MG63 (cell line): Measurements from ENCODE around the gene HAS3. TPM values are rescaled to one million over a fixed set of nuclear protein-coding genes. Genes with fewer than 3 reads are reported as not detected.

Experiments used
- DNase-seq: peaks from one replicate; pipeline ENCODE4 v3.0.0-alpha.2; 2020
- H3K27me3 ChIP-seq: fragments of 250-450 bp; sonication (Bioruptor Pico); 2 replicates; pipeline ENCODE4 v1.5.1; 2020; ENCODE audit warnings: mild to moderate bottlenecking, moderate library complexity
- H3K36me3 ChIP-seq: fragments of 250-450 bp; sonication (Bioruptor Pico); 2 replicates; pipeline ENCODE4 v1.5.1; 2020; ENCODE audit warnings: mild to moderate bottlenecking, moderate library complexity
- H3K4me3 ChIP-seq: fragments of 250-450 bp; sonication (Bioruptor Pico); 2 replicates; pipeline ENCODE4 v1.5.1; 2020; ENCODE audit warnings: mild to moderate bottlenecking, moderate library complexity
- H3K9me3 ChIP-seq: fragments of 250-450 bp; sonication (Bioruptor Pico); 2 replicates; pipeline ENCODE4 v1.5.1; 2020; ENCODE audit warnings: mild to moderate bottlenecking, moderate library complexity
- total RNA-seq: library from RNA; depleted of rRNA; stranded (reverse); fragments of >200 nt; shearing (Covaris generic); gene quantifications from 2 replicates; pipeline ENCODE4 v1.2.3, GENCODE V29; 2014; ENCODE audit warnings: low replicate concordance

HAS3 gene
- total RNA-seq, 1 experiment from 2014 or later, result 71.9 TPM

DNA sequence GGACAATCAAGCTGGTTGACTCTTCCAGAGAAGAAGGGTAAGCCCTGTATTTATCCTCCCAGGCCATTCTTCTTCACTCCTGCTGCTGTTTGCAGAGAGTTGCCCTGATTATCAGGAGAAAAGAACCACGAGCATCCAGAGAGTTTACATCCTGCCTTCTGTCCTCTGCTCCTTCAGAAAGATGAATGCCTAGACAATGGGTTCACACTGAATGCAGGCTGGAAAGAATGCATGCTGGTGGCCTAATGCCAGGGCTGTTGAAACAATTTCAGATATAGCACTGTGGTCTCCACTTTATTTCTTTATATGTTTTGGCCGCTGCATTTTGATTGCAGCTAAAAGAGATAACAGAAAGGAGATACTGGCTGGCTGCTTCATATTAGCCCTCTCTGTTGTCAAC, 21.2 kb upstream of the HAS3 start:
- Histone ChIP-seq H3K9me3 (no peaks in the 10 kb centered on the region), H3K4me3 (no peak overlapping the region), H3K27me3 (no peaks in the 10 kb centered on the region), H3K36me3 (no peaks in the 10 kb centered on the region)
- DNase-seq, result no peak

DNA sequence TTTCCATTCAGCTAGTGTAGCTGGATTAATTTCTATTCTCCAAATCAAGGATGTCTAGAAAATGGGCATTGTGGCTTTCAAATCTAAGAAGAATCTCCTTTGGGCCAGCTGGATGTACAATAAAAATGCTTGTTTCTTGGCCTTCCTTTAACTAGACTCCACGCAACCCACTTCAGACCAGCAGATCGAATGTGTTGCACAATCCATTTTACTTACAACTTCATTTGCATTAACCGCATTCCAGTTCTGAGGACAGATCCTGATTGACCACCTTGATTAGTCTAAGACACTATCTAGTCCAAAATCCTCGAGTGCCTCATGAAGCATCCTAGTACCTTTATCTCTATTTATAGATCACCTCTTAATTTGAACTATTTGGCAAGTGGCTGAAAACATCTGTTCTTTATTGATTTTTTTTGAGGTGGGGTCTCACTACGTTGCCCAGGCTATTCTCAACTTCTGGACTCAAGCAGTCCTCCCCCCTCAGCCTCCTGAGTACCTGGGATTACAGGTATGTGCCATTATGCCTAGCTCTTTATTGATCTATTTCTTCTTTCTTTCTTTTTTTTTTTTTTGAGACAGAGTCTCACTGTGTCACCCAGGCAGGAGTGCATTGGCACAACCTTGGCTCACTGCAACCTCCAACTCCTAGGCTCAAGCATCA, 20.3 kb upstream of the HAS3 start:
- H3K36me3 ChIP-seq, result no peaks in the 10 kb centered on the region
- H3K9me3 ChIP-seq, result no peaks in the 10 kb centered on the region
- no peaks in the 10 kb centered on the region for H3K27me3 ChIP-seq
- no peak overlapping the region for H3K4me3 ChIP-seq
- DNase-seq, result no peak

DNA sequence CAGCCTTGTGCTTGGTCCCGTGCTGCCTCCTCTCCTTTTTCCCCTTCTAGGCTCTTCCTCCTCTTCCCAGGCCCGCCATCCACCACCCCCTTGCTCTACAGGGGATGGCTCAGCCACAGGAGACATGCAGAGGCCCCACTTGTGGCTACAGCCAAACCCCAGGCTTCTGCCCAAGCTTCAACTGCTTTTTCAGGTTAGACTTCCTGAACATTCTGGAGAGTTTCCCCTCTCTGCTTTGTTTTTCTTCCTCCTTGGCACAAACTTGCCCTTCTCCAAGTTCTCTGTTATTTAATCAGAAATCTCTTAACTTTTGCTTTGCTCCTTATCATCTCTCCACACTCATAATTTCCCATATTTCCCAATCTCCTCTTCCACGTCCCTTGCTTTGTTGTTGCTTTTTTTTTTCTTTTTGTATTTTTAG, 18.3 kb upstream of the HAS3 start:
- no peaks in the 10 kb centered on the region for H3K9me3 ChIP-seq
- H3K27me3 ChIP-seq, result no peaks in the 10 kb centered on the region
- DNase-seq, result no peak

DNA sequence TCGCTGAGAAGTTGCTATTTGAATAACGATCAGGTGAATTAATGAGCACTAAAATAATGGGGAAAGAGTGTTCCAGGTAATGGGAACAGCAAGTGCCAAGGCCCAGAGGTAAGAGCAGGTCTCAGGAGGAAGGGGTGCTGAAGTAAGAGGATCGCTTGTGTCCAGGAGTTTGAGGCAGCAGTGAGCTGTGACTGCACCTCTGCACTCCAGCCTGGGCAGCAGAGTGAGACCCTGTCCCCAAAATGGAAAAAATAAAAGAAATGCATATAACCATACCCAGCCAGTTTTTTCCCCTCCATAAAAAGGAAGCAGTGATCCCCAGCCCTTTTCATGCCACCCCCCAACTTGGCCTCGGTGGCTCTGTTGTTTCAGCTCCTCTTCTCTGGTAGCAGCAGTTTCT, 16.8 kb upstream of the HAS3 start:
- no peaks in the 10 kb centered on the region for H3K36me3 ChIP-seq
- no peaks in the 10 kb centered on the region for H3K27me3 ChIP-seq
- H3K9me3 ChIP-seq, result no peaks in the 10 kb centered on the region
- no peak overlapping the region for H3K4me3 ChIP-seq
- no peak for DNase-seq

More for the DNA sequence above, 18.3 kb upstream of the HAS3 start:
- Histone ChIP-seq H3K4me3 (no peak overlapping the region), H3K36me3 (no peaks in the 10 kb centered on the region)

DNA sequence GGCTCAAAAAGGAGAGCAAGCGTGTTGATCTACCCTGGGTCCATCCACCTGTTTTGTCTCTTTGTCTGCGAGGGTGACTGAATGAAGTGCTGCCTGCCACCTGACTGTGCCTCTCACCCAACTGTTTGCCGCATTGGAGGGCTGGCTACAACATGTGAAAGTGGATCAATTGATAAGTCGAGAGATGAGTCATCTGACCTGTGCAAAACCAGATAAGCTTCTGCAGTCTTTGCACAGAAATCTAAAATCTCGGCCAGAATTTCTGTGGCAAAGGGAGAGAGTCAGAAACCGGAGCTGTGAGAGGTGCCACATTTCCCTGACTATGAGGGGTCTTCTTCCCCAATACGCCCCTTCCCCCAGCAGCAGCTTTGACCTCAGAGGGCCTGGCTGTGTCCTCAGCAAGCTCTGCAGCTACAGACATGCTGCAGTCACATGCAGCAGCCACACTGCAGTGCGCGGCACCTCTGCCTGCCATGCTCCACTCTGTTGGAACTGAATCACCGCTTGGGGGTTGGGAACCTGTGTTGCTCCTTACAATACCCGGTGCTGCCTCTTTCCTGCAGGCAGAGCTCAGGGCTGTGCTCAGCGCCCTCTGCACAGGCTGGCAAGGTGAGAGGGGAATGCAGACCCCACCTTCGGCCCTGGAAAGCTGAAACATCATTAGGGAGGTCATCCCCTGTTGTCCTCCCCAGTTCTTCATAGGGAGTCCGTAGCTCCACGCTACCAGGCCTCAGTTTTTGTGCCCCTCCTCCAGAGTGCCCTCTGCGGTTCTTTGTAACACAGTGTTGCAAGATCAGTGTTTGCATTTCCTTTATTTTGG, 16.2 kb upstream of the HAS3 start:
- no peak for DNase-seq

DNA sequence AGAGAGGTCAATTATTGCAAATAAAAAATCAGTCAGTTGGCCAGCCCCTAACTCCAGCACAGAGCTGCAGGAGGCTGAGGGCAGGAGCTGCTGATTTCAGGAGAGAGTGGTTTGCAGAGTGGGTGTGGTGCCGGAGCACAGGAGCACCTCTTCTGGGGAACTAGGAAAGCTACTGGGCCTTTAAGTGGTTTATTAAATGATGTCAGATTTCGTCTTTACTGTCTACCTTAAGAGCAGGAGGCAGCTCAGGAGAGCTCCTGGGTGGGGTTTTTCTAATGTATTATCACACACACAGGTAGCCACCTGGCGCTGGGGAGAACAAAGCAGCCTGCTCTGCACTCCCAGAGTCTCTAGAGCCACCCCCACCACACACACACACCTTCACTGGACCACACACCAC, 11.5 kb upstream of the HAS3 start:
- Histone ChIP-seq H3K9me3 (no peaks in the 10 kb centered on the region), H3K4me3 (no peak overlapping the region), H3K36me3 (no peaks in the 10 kb centered on the region), H3K27me3 (no peaks in the 10 kb centered on the region)
- no peak for DNase-seq

More for the DNA sequence above, 16.2 kb upstream of the HAS3 start:
- Histone ChIP-seq H3K36me3 (no peaks in the 10 kb centered on the region), H3K27me3 (no peaks in the 10 kb centered on the region), H3K9me3 (no peaks in the 10 kb centered on the region), H3K4me3 (no peak overlapping the region)

DNA sequence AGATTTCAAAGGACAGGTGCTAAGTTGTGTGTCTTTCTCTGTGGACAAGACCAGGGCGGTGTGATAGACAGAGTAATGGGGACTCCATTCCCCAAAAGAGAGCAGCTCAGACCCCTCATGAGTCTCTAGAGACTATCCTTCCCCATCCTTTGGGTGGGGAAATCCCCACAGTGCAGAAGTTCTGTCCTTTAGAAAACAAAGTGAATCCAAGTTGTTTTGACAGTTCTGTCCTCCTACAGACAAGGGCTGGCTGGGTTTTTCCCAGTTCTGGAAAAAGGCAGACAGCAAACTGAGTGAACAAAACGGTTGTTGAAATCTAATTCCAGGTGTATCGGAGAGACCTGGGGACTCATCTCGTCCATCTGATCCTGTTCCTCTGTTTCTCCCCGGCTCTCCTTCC, 11.0 kb upstream of the HAS3 start:
- H3K4me3 ChIP-seq, result no peak overlapping the region
- H3K27me3 ChIP-seq, result no peaks in the 10 kb centered on the region
- DNase-seq, result no peak
- H3K36me3 ChIP-seq, result no peaks in the 10 kb centered on the region
- H3K9me3 ChIP-seq, result no peaks in the 10 kb centered on the region

DNA sequence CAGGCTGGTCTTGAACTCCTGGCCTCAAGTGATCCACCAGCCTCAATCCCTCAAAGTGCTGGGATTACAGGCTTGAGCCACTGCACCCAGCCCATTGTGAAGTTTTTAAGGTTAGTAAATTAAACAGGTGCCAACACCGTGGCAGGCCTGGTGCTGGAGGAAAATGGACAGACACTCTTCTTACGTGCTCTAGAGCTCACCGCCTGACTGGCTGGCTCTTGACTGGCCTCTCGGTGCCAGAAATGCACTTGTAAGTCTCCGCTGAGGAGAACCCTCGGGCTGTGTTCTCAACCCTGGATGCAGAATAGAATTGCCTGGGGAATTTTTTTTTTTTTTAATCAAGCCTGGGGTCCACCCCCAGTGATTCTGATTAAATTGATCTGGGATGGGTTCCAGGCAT, 10.3 kb upstream of the HAS3 start:
- Histone ChIP-seq H3K4me3 (no peak overlapping the region), H3K9me3 (no peaks in the 10 kb centered on the region), H3K27me3 (no peaks in the 10 kb centered on the region), H3K36me3 (no peaks in the 10 kb centered on the region)
- DNase-seq, result no peak

DNA sequence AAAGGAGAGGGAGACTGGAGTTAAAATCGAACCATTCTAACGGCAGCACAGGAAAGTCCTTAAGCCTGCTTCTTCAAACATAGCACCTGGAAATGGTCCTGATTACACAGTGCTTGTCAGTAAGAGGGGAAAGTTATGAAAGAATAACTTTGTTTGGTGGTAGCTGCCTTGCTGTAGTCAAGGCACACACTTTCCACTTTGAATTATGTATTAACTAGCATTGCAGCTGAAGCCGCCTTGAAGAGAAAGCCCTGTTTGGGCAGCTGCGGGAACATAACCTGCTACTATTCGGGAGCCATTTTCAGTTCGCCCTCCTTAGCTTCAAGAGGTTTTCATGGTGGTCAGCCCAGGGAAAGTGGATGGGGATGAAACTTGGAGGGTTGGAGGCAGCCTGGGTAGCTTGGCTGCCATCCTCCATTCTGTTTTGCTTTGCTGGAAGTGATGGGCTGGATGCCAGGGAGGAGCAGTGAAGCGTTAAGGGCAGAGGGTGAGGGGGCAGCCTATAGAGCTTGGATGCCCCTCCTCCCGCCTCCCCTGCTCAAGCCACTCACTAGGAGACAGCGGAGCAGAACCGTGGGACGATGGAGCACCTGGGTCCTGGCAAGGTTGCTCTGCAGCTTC, 5.3 kb upstream of the HAS3 start:
- no peaks in the 10 kb centered on the region for H3K9me3 ChIP-seq
- DNase-seq, result no peak
- H3K36me3 ChIP-seq, result no peaks in the 10 kb centered on the region
- no peaks in the 10 kb centered on the region for H3K27me3 ChIP-seq
- no peak overlapping the region for H3K4me3 ChIP-seq

DNA sequence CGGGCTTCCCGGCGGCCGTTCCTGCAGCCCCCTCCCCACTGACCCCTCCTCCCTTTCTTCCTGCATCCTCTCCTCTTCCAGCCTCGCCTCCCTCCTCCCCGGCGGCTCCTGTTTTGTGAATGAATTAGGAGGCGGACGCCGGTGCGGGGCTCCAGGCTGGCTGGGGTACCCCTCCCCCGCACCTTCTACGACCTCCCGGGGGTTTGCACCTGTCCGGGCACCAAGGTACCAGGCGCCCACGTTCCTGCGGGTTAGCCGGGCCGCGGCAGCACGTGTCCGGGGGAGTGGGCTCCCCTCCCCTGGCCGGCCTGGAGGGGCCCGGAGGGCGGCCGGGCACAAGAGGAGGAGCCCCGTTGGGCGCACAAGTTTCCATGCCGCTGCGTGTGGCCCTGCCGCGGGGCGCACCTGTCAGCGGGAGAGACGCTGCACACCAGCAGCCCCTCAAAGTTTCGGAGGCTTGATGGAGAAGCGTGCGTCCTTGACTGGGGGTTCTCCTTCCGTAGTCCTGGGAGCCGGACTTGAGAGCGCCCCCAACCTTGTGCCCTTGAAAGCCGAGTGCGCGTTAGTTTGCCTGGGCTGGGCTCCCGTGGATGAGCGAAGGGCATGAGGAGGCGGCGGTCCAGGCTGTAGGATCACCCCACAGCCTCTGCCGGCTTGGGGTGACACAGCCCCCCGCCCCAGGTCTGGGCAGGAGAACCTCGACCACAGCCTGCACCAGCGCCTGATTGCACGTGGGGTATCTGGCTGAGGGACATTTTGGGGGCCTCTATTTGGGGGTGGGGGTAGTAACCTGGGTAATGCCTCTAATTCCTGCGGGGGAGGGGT, 1.2 kb downstream of the HAS3 start:
- H3K4me3 ChIP-seq, result peak overlapping the region; percentile 69
- DNase-seq, result no peak

DNA sequence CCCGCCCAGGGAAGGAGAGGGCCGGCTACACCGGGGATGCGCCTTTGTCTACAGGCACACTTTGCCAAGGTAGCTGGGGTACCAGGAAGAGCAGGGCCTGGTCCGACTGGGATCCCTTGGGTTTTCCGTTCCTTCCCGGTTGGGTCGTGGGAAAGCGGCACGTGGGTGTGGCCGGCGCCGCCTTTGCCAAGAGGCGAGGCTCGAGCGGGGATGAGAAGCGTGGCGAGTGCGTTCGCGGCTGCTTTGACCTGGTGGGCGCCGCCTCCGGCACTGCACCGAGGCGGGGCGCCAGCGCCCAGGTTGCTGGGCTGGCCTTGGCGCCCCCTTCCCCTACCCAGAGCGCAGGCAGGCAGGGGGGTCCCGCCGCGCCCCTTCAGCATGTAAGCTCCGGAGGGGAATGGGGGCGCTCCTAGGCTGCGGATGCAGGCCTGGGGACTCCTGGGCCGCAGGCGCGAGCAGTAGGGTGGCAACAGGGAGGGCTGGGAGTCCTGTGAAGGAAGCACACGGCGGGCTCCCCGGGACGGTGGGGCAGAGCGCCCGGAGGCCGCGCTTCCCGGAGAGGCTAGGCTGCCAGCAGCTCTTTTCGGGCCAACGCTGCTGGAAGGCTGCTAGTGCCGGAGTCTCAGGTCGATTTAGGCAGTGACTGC, 2.0 kb downstream of the HAS3 start:
- DNase-seq, result peak; percentile 65
- Histone ChIP-seq H3K4me3 (peak overlapping the region; percentile 69), H3K27me3 (no peaks in the 10 kb centered on the region), H3K9me3 (no peaks in the 10 kb centered on the region), H3K36me3 (peaks cover 37% of the 10 kb centered on the region)

More for the DNA sequence above, 1.2 kb downstream of the HAS3 start:
- Histone ChIP-seq H3K36me3 (peaks cover 30% of the 10 kb centered on the region), H3K27me3 (no peaks in the 10 kb centered on the region), H3K9me3 (no peaks in the 10 kb centered on the region)

DNA sequence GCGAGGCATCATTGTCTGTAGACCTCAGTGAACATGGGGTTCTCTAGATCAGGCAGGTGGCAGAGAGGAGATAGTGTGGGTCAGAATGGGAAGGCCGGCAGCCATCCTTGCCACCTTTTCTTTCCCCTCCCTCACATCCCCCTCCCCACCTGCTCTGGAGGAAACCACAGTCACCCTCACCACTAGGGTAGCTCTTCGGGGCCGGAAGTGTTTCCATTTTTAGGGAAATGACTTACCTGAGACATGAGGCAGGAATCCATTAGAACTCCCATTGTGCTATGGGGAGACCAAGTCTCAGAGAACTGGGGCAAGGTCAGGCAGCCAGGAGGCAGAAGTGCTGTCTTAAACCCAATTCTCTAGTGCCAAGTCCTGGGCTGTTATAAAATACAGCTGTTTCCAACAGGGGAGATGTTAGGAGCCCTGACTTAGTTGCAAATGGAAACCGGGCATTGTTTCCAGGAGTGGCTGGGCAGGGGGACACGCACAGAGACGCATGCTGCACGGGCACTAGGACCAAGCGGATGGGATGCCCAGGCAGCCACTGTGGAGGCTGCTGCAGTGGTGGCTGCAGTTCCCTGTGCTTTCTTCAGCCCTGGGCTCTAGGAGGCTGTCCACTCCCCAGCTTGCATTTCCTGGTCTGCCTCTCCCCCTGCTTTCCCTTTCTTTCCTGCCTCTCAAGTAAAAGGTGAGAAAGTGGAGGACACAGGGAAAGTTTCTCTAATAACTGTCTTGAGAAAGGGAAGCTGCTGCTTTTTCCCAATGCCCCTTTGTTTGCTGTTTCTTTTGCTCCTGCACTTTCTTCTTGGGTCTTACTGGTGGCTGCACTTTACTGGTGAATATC, 2.8 kb downstream of the HAS3 start:
- DNase-seq, result no peak

DNA sequence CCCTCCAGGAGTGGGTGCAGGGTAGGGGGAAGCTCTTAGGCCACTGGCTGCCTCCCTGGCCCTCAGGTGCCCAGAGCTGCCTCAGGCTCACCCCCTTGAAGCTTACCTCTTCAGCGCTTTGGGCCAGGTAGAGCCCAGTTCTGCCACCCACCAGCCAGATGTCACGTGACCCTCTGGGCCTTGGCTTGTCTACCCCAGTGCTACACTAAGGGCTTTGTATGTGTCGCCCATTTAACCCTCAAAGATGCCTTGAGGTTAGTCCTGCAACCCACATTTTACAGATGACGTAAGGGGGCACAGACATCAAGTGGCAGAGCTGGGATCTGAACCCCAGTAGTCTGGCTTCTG, 3.4 kb downstream of the HAS3 start:
- no peaks in the 10 kb centered on the region for H3K27me3 ChIP-seq
- H3K36me3 ChIP-seq, result peaks cover 48% of the 10 kb centered on the region
- H3K9me3 ChIP-seq, result no peaks in the 10 kb centered on the region
- H3K4me3 ChIP-seq, result peak overlapping the region; percentile 69
- DNase-seq, result no peak

More for the DNA sequence above, 2.8 kb downstream of the HAS3 start:
- Histone ChIP-seq H3K9me3 (no peaks in the 10 kb centered on the region), H3K4me3 (peak overlapping the region; percentile 69), H3K27me3 (no peaks in the 10 kb centered on the region), H3K36me3 (peaks cover 44% of the 10 kb centered on the region)

DNA sequence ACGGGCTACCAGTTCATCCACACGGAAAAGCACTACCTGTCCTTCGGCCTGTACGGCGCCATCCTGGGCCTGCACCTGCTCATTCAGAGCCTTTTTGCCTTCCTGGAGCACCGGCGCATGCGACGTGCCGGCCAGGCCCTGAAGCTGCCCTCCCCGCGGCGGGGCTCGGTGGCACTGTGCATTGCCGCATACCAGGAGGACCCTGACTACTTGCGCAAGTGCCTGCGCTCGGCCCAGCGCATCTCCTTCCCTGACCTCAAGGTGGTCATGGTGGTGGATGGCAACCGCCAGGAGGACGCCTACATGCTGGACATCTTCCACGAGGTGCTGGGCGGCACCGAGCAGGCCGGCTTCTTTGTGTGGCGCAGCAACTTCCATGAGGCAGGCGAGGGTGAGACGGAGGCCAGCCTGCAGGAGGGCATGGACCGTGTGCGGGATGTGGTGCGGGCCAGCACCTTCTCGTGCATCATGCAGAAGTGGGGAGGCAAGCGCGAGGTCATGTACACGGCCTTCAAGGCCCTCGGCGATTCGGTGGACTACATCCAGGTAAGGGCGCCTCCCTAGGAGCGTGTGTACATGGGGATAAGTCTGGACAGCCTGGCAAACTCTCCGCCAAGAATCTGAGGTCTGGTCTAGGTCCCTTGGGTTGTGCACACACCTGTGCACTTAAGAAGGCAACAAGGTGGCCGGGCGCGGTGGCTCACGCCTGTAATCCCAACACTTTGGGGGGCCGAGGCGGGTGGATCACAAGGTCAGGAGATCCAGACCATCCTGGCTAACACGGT, 4.2 kb downstream of the HAS3 start:
- Histone ChIP-seq H3K27me3 (no peaks in the 10 kb centered on the region), H3K9me3 (no peaks in the 10 kb centered on the region), H3K36me3 (peaks cover 53% of the 10 kb centered on the region), H3K4me3 (no peak overlapping the region)
- DNase-seq, result no peak

DNA sequence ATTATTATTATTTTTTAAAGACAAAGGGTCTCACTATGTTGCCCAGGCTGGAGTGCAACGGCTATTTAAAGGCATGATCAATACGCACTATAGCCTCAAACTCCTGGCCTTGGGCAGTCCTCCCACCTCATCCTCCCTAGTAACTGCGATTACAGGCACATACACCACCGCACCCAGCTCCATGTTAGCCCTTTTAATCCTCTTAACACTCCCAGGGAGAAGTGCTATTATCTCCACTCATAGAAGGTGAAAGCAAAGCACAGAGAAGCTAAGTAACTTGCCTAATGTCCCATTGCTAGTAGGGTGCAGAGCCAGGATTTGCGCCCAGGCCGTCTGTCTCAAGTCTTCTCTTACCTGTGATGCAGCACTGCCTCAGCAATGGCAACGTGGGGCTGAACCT, 5.0 kb downstream of the HAS3 start:
- Histone ChIP-seq H3K27me3 (no peaks in the 10 kb centered on the region), H3K36me3 (peaks cover 60% of the 10 kb centered on the region), H3K4me3 (no peak overlapping the region), H3K9me3 (no peaks in the 10 kb centered on the region)
- no peak for DNase-seq
